Gastrocnemius medialis (tissue), 4 donors: ENCODE results near the gene MCRIP2.

Experiments
- CTCF ChIP-seq, 5 experiments: fragments of 450-650 bp in 3 of 5; fragments of 200-600 bp in 2 of 5; sonication (generic) in 2 of 5; IDR thresholded peaks in 4 of 5; conservative IDR thresholded peaks in 1 of 5; 1 replicate in 4 of 5; 2 replicates in 1 of 5; pipeline ENCODE4 v1.5.1; 2016 to 2019; ENCODE audit warnings: antibody characterized with exemption in 5 of 5, mild to moderate bottlenecking in 3 of 5, moderate library complexity in 3 of 5
- POLR2A ChIP-seq, 2 donors: fragments of 450-650 bp; IDR thresholded peaks; one replicate each; pipeline ENCODE4 v1.6.1; 2017; ENCODE audit warnings: antibody characterized with exemption in 2 of 2, mild to moderate bottlenecking in 2 of 2, moderate library complexity in 2 of 2

- no peak for TF ChIP-seq POLR2A (IDR thresholded peaks at IDR 0.05)
- TF ChIP-seq CTCF (IDR thresholded peaks at IDR 0.05 in 4 of 5, conservative IDR thresholded peaks at IDR 0.05 in 1 of 5) = no peak
Measured at GRCh38 chr16:659618-660017, 18.0 kb downstream of the MCRIP2 start.
